ENCODE measurements around the gene BOK.

GRCh38 chr2:241598487-241598886 is 39.9 kb downstream of the BOK start:
- no peak for TF ChIP-seq POLR2AphosphoS5 (IDR thresholded peaks at IDR 0.05; ENCODE audit: borderline replicate concordance, low read depth, low read length)
- no peak for TF ChIP-seq EZH2 (IDR thresholded peaks at IDR 0.05)
- no peak for TF ChIP-seq FOXP2 (optimal IDR thresholded peaks at IDR 0.05; ENCODE audit: control extremely low read depth, extremely low read length, insufficient read depth)
